ENCODE data around the gene YY1AP1. TPM values are rescaled to one million over a fixed set of nuclear protein-coding genes. Genes with fewer than 3 reads are reported as not detected.
"Not testable (repeated sequence)": the region's sequence is repeated elsewhere in the genome, so short reads cannot be mapped to it uniquely, and the experiment has no call there.

Gene YY1AP1
- total RNA-seq, 1 donor from 2014 or later, result 42.3 TPM

- Mint-ChIP-seq H3K4me1 (ENCODE audit: low read depth, unreplicated experiment) (no peaks in the 10 kb centered on the region), H3K4me3 (ENCODE audit: unreplicated experiment) (no peak overlapping the region), H3K27me3 (ENCODE audit: low read depth, unreplicated experiment) (no peaks in the 10 kb centered on the region), H3K36me3 (ENCODE audit: low read depth, unreplicated experiment) (peaks cover 16% of the 10 kb centered on the region), H3K27ac (ENCODE audit: unreplicated experiment) (no peak overlapping the region), H3K9me3 (ENCODE audit: unreplicated experiment) (no peaks in the 10 kb centered on the region)
- Histone ChIP-seq H3K4me2 (ENCODE audit: low read length) (no peak overlapping the region), H3K9me3 (ENCODE audit: insufficient read depth, low read depth, low read length) (no peaks in the 10 kb centered on the region), H2AFZ (ENCODE audit: low read depth, low read length) (no peak overlapping the region), H3K36me3 (ENCODE audit: insufficient read depth, low read length) (peaks cover 4% of the 10 kb centered on the region), H4K20me1 (ENCODE audit: insufficient read depth, low read length) (peaks cover 27% of the 10 kb centered on the region), H3K79me2 (ENCODE audit: insufficient read depth, low read length) (peaks cover 11% of the 10 kb centered on the region), H3K9ac (ENCODE audit: low read length) (no peak overlapping the region), H3K4me1 (ENCODE audit: insufficient read depth, low read length) (no peaks in the 10 kb centered on the region), H3K27me3 (ENCODE audit: insufficient read depth, low read length) (no peaks in the 10 kb centered on the region), H3K4me3 (ENCODE audit: insufficient read depth, low read depth, low read length) (no peak overlapping the region), H3K27ac (ENCODE audit: low read depth, low read length) (no peak overlapping the region)
- TF ChIP-seq CTCF (IDR thresholded peaks at IDR 0.05; ENCODE audit: insufficient read depth, low read depth, low read length) (no peak), EZH2 (IDR thresholded peaks at IDR 0.05; ENCODE audit: insufficient read depth, low read length) (no peak)
- DNase-seq (ENCODE audit: low read depth) (no peak), FAIRE-seq (no peak)
These were observed 28.5 kb upstream of the YY1AP1 start for GRCh38 chr1:155717041-155717440.

DNA sequence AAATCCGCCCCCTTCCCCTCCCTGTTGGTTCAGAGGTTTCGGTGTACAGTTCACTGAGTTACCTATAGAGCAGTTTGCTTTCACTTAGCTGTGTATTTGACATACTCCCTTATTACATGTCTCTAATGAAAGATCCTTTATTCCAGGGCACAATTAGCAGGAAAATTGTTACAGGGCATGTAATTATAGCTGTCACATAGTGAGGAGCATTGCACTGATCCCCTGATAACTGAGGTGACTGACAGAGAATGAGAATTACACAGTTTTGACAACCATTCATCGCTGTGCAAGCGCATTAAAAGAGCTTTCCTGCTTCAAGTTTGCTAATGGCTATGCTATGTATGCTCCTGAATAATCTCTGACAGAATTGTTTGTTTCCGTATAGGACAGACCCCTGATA is 27.2 kb upstream of the YY1AP1 start:
- peaks cover 27% of the 10 kb centered on the region for H4K20me1 ChIP-seq (ENCODE audit: insufficient read depth, low read length)
- H3K4me3 ChIP-seq (ENCODE audit: insufficient read depth, low read depth, low read length), result no peak overlapping the region
- Mint-ChIP-seq H3K4me3 (ENCODE audit: unreplicated experiment) (no peak overlapping the region), H3K27ac (ENCODE audit: unreplicated experiment) (no peak overlapping the region), H3K4me1 (ENCODE audit: low read depth, unreplicated experiment) (no peaks in the 10 kb centered on the region), H3K9me3 (ENCODE audit: unreplicated experiment) (no peaks in the 10 kb centered on the region), H3K27me3 (ENCODE audit: low read depth, unreplicated experiment) (no peaks in the 10 kb centered on the region), H3K36me3 (ENCODE audit: low read depth, unreplicated experiment) (peaks cover 13% of the 10 kb centered on the region)
- H3K79me2 ChIP-seq (ENCODE audit: insufficient read depth, low read length), result peaks cover 11% of the 10 kb centered on the region
- FAIRE-seq (no peak), DNase-seq (ENCODE audit: low read depth) (no peak)
- no peaks in the 10 kb centered on the region for H3K27me3 ChIP-seq (ENCODE audit: insufficient read depth, low read length)
- H3K27ac ChIP-seq (ENCODE audit: low read depth, low read length), result no peak overlapping the region
- H3K9ac ChIP-seq (ENCODE audit: low read length), result no peak overlapping the region
- no peak overlapping the region for H3K4me2 ChIP-seq (ENCODE audit: low read length)
- H3K9me3 ChIP-seq (ENCODE audit: insufficient read depth, low read depth, low read length), result no peaks in the 10 kb centered on the region
- peaks cover 4% of the 10 kb centered on the region for H3K36me3 ChIP-seq (ENCODE audit: insufficient read depth, low read length)
- TF ChIP-seq CTCF (IDR thresholded peaks at IDR 0.05; ENCODE audit: insufficient read depth, low read depth, low read length), result no peak
- TF ChIP-seq EZH2 (IDR thresholded peaks at IDR 0.05; ENCODE audit: insufficient read depth, low read length), result no peak
- H2AFZ ChIP-seq (ENCODE audit: low read depth, low read length), result no peak overlapping the region
- H3K4me1 ChIP-seq (ENCODE audit: insufficient read depth, low read length), result no peaks in the 10 kb centered on the region

- H3K27me3 ChIP-seq (ENCODE audit: insufficient read depth, low read length); H3K4me3 Mint-ChIP-seq (ENCODE audit: unreplicated experiment); H3K4me1 Mint-ChIP-seq (ENCODE audit: low read depth, unreplicated experiment); H2AFZ ChIP-seq (ENCODE audit: low read depth, low read length); H3K4me2 ChIP-seq (ENCODE audit: low read length); H3K27ac ChIP-seq (ENCODE audit: low read depth, low read length); H3K27ac Mint-ChIP-seq (ENCODE audit: unreplicated experiment); H3K9ac ChIP-seq (ENCODE audit: low read length); H3K9me3 Mint-ChIP-seq (ENCODE audit: unreplicated experiment); H3K4me1 ChIP-seq (ENCODE audit: insufficient read depth, low read length); H3K36me3 ChIP-seq (ENCODE audit: insufficient read depth, low read length); FAIRE-seq; DNase-seq (ENCODE audit: low read depth); H3K4me3 ChIP-seq (ENCODE audit: insufficient read depth, low read depth, low read length); H3K9me3 ChIP-seq (ENCODE audit: insufficient read depth, low read depth, low read length); H3K27me3 Mint-ChIP-seq (ENCODE audit: low read depth, unreplicated experiment): not testable (repeated sequence)
- H3K36me3 Mint-ChIP-seq (ENCODE audit: low read depth, unreplicated experiment), result peaks cover 10% of the 10 kb centered on the region
- peaks cover 11% of the 10 kb centered on the region for H3K79me2 ChIP-seq (ENCODE audit: insufficient read depth, low read length)
- peaks cover 27% of the 10 kb centered on the region for H4K20me1 ChIP-seq (ENCODE audit: insufficient read depth, low read length)
These were observed 26.5 kb upstream of the YY1AP1 start for GRCh38 chr1:155715056-155715455.
